H1 (cell line): ENCODE measurements around the gene FSTL4. TPM values are rescaled to one million over a fixed set of nuclear protein-coding genes. Genes with fewer than 3 reads are reported as not detected.

Experiments used
- CTCF ChIA-PET: fragments of 300-600 bp; sonication (Branson Sonifier 250); formaldehyde crosslinking; loops from one replicate; lab custom pipeline; 2021; ENCODE audit not compliant: partially characterized antibody; lab: Charles Lee
- POLR2A ChIA-PET: fragments of 300-600 bp; sonication (Branson Sonifier 250); formaldehyde crosslinking; loops from one replicate; lab custom pipeline; 2021; ENCODE audit warnings: inconsistent platforms; ENCODE audit not compliant: partially characterized antibody; lab: Charles Lee
- DNase-seq, 2 experiments: peaks; one replicate each; pipeline versions ENCODE4 v3.0.0 to v3.0.0-alpha.2; 2010 to 2022; ENCODE audit warnings: low spot score in 2 of 2, low read depth in 1 of 2, mixed read lengths in 1 of 2
- FAIRE-seq: peaks from 2 replicates; lab custom pipeline; 2011; peaks lifted over from hg19 to GRCh38; lab: Jason Lieb, UNC
- H2AFZ ChIP-seq: 2 replicates; pipeline ENCODE4 v1.8.1; 2012; ENCODE audit warnings: low read length, inconsistent platforms
- H2AK5ac ChIP-seq: 2 replicates; pipeline ENCODE4 v1.6.1; 2013; ENCODE audit warnings: low read depth, low read length
- H2BK120ac ChIP-seq: replicated peaks from 2 replicates; pipeline ENCODE3; 2013; ENCODE audit warnings: low read depth, low read length, inconsistent platforms
- H2BK12ac ChIP-seq: 2 replicates; pipeline ENCODE4 v1.6.1; 2013; ENCODE audit warnings: low read depth, low read length
- H2BK15ac ChIP-seq: 2 replicates; pipeline ENCODE4 v1.6.1; 2013; ENCODE audit warnings: low read length
- H2BK20ac ChIP-seq: 2 replicates; pipeline ENCODE4 v1.6.1; 2013; ENCODE audit warnings: low read length
- H2BK5ac ChIP-seq: 2 replicates; pipeline ENCODE4 v1.6.1; 2013; ENCODE audit warnings: low read depth, low read length
- H3K14ac ChIP-seq: 2 replicates; pipeline ENCODE4 v1.6.1; 2013; ENCODE audit warnings: inconsistent platforms; ENCODE audit not compliant: insufficient read length
- H3K18ac ChIP-seq: 2 replicates; pipeline ENCODE4 v1.6.1; 2013; ENCODE audit warnings: low read length; ENCODE audit errors: extremely low read depth
- H3K23ac ChIP-seq: 2 replicates; pipeline ENCODE4 v1.6.1; 2013; ENCODE audit warnings: inconsistent platforms; ENCODE audit not compliant: insufficient read length
- H3K23me2 ChIP-seq: 2 replicates; pipeline ENCODE4 v1.6.1; 2013; ENCODE audit warnings: low read depth, low read length
- H3K27ac ChIP-seq: 2 replicates; pipeline ENCODE4 v1.6.1; 2011; ENCODE audit warnings: low read depth, low read length, inconsistent platforms
- H3K27me3 ChIP-seq, 4 experiments: replicated peaks in 1 of 4; 1 replicate in 1 of 4; 2 replicates in 3 of 4; pipeline versions ENCODE4 v1.6.1 to v1.8.1; 2011 to 2013; ENCODE audit warnings: low read length in 3 of 4, mild to moderate bottlenecking in 3 of 4, inconsistent platforms in 2 of 4, mixed read lengths in 2 of 4, moderate library complexity in 1 of 4; ENCODE audit not compliant: control insufficient read depth in 3 of 4, insufficient read depth in 3 of 4; ENCODE audit errors: extremely low read depth in 1 of 4
- H3K36me3 ChIP-seq, 4 experiments: 2 replicates each; pipeline versions ENCODE4 v1.6.1 to v1.8.1; 2011 to 2013; ENCODE audit warnings: mild to moderate bottlenecking in 4 of 4, low read length in 3 of 4, moderate library complexity in 2 of 4, control low read depth in 1 of 4, inconsistent platforms in 1 of 4; ENCODE audit not compliant: insufficient read depth in 4 of 4, control insufficient read depth in 2 of 4
- H3K4ac ChIP-seq: replicated peaks from 2 replicates; pipeline ENCODE3; 2013; ENCODE audit warnings: low read length, low read depth, mixed read lengths, inconsistent platforms; ENCODE audit not compliant: insufficient read length
- H3K4me1 ChIP-seq, 4 experiments: replicated peaks in 1 of 4; 1 replicate in 1 of 4; 2 replicates in 3 of 4; pipeline versions ENCODE4 v1.6.1 to v1.8.1; 2011 to 2013; ENCODE audit warnings: low read length in 3 of 4, inconsistent platforms in 2 of 4, mixed read lengths in 1 of 4; ENCODE audit not compliant: insufficient read depth in 4 of 4, control insufficient read depth in 3 of 4
- H3K4me2 ChIP-seq, 2 experiments: 2 replicates each; pipeline versions ENCODE4 v1.6.1 to v1.8.1; 2011 to 2013; ENCODE audit warnings: low read depth in 2 of 2, low read length in 2 of 2, control low read depth in 1 of 2, inconsistent platforms in 1 of 2, mild to moderate bottlenecking in 1 of 2; ENCODE audit not compliant: insufficient read depth in 1 of 2
- H3K4me3 ChIP-seq, 4 experiments: fragments of 200-600, 300-600 bp in 1 of 4; sonication (generic), shearing (Covaris generic), sonication (Bioruptor Twin) in 1 of 4; 2 replicates each; pipeline versions ENCODE4 v1.5.1 to v1.8.1; 2011 to 2016; ENCODE audit warnings: low read length in 4 of 4, low read depth in 3 of 4, control low read depth in 2 of 4, inconsistent platforms in 2 of 4, mild to moderate bottlenecking in 2 of 4, mixed read lengths in 1 of 4, moderate library complexity in 1 of 4; ENCODE audit not compliant: insufficient read depth in 2 of 4; ENCODE audit errors: extremely low read depth in 1 of 4
- H3K56ac ChIP-seq: replicated peaks from 2 replicates; pipeline ENCODE3; 2013; ENCODE audit warnings: low read depth, mild to moderate bottlenecking, mixed read lengths, low read length, inconsistent platforms; ENCODE audit not compliant: insufficient read length
- H3K79me1 ChIP-seq: 2 replicates; pipeline ENCODE4 v1.6.1; 2013; ENCODE audit warnings: low read depth, low read length, control low read depth
- H3K79me2 ChIP-seq, 2 experiments: 2 replicates each; pipeline versions ENCODE4 v1.6.1 to v1.8.1; 2012 to 2013; ENCODE audit warnings: low read length in 2 of 2, mild to moderate bottlenecking in 2 of 2, inconsistent platforms in 1 of 2; ENCODE audit not compliant: insufficient read depth in 2 of 2, control insufficient read depth in 1 of 2
- H3K9ac ChIP-seq, 4 experiments: replicated peaks in 1 of 4; 1 replicate in 1 of 4; 2 replicates in 3 of 4; pipeline versions ENCODE4 v1.6.1 to v1.8.1; 2011 to 2013; ENCODE audit warnings: low read depth in 3 of 4, low read length in 3 of 4, control low read depth in 2 of 4, mild to moderate bottlenecking in 2 of 4, moderate library complexity in 2 of 4, inconsistent platforms in 1 of 4; ENCODE audit errors: extremely low read depth in 1 of 4
- H3K9me3 ChIP-seq, 2 experiments: 2 replicates each; pipeline versions ENCODE4 v1.6.1 to v1.8.1; 2012 to 2013; ENCODE audit warnings: mild to moderate bottlenecking in 2 of 2, moderate library complexity in 2 of 2, control low read depth in 1 of 2, inconsistent platforms in 1 of 2, low read depth in 1 of 2, low read length in 1 of 2, mixed read lengths in 1 of 2; ENCODE audit not compliant: insufficient read depth in 2 of 2
- H4K20me1 ChIP-seq, 2 experiments: replicated peaks in 1 of 2; 2 replicates each; pipeline versions ENCODE3 to v1.8.1; 2011 to 2013; ENCODE audit warnings: inconsistent platforms in 2 of 2, low read length in 2 of 2, mild to moderate bottlenecking in 1 of 2; ENCODE audit not compliant: insufficient read depth in 2 of 2, control insufficient read depth in 1 of 2
- H4K5ac ChIP-seq: 2 replicates; pipeline ENCODE4 v1.6.1; 2013; ENCODE audit warnings: low read length, low read depth, mixed read lengths, inconsistent platforms; ENCODE audit not compliant: insufficient read length
- H4K8ac ChIP-seq: 2 replicates; pipeline ENCODE4 v1.8.0; 2013; ENCODE audit warnings: mild to moderate bottlenecking, moderate library complexity, low read length, inconsistent platforms; ENCODE audit not compliant: insufficient read depth; ENCODE audit errors: extremely low read depth
- H4K91ac ChIP-seq: replicated peaks from 2 replicates; pipeline ENCODE3; 2013; ENCODE audit warnings: low read length, mixed read lengths, inconsistent platforms; ENCODE audit not compliant: insufficient read length
- BCL11A ChIP-seq, 2 experiments: IDR thresholded peaks; one replicate each; pipeline ENCODE4 v1.6.1; 2011; ENCODE audit warnings: low read depth in 2 of 2, low read length in 2 of 2, mild to moderate bottlenecking in 2 of 2
- CEBPB ChIP-seq: IDR thresholded peaks from 2 replicates; pipeline ENCODE4 v1.6.1; 2012; ENCODE audit warnings: low read depth, low read length
- HDAC6 ChIP-seq: IDR thresholded peaks from one replicate; pipeline ENCODE4 v1.7.1; 2012; ENCODE audit warnings: low read depth, mild to moderate bottlenecking, inconsistent platforms, low read length, moderate library complexity
- NANOG ChIP-seq: IDR thresholded peaks from 2 replicates; pipeline ENCODE4 v1.6.1; 2011; ENCODE audit warnings: low read length, low read depth, mild to moderate bottlenecking, inconsistent platforms; ENCODE audit not compliant: insufficient read depth, poor library complexity, severe bottlenecking
- NRF1 ChIP-seq: IDR thresholded peaks from 2 replicates; pipeline ENCODE4 v1.6.1; 2011; ENCODE audit warnings: mild to moderate bottlenecking, low read depth, low read length, improper control_type of control experiment
- PHF8 ChIP-seq: fragments of 200-600 bp; sonication (generic); conservative IDR thresholded peaks from 2 replicates; pipeline ENCODE4 v1.7.1; 2012; ENCODE audit warnings: low read depth, mild to moderate bottlenecking, inconsistent platforms, low read length, moderate library complexity
- POU5F1 ChIP-seq: IDR thresholded peaks from 2 replicates; pipeline ENCODE4 v1.6.1; 2011; ENCODE audit warnings: low read depth, mild to moderate bottlenecking, low read length, moderate library complexity
- RBBP5 ChIP-seq: IDR thresholded peaks from 2 replicates; pipeline ENCODE4 v1.7.1; 2012; ENCODE audit warnings: low read depth, mild to moderate bottlenecking, inconsistent platforms, low read length, moderate library complexity, borderline replicate concordance
- SAP30 ChIP-seq: fragments of 300-600 bp; sonication (generic); IDR thresholded peaks from 2 replicates; pipeline ENCODE4 v1.7.1; 2012; ENCODE audit warnings: low read length, moderate library complexity, mild to moderate bottlenecking, inconsistent platforms; ENCODE audit not compliant: insufficient read depth, insufficient replicate concordance
- SP4 ChIP-seq: IDR thresholded peaks from 2 replicates; pipeline ENCODE4 v1.6.1; 2012; ENCODE audit warnings: low read length, inconsistent platforms
- TAF7 ChIP-seq: optimal IDR thresholded peaks from 2 replicates; pipeline ENCODE3; 2011; ENCODE audit warnings: low read depth, mild to moderate bottlenecking, inconsistent platforms, low read length, moderate library complexity, borderline replicate concordance
- WGBS, 2 experiments: shearing (Covaris generic) in 1 of 2; methylation state at CpG; one replicate each; pipeline versions ENCODE4 v1.1.6 to v1.1.7; 2013 to 2015; ENCODE audit warnings: low lambda C conversion rate in 2 of 2, mixed read lengths in 2 of 2, inconsistent platforms in 1 of 2, low coverage in 1 of 2, missing lambda C conversion rate in 1 of 2; ENCODE audit not compliant: insufficient replicate concordance in 2 of 2, insufficient coverage in 1 of 2, insufficient read length in 1 of 2; ENCODE audit errors: extremely low coverage in 1 of 2, missing lambda C conversion rate in 1 of 2; 5-methylcytosine and 5-hydroxymethylcytosine counted together
- polyA plus RNA-seq, 7 experiments: library from polyadenylated mRNA; depleted of rRNA in 3 of 7; stranded (reverse) in 5 of 7; unstranded in 2 of 7; fragments of >200 nt in 5 of 7; fragments of 200-250 nt in 2 of 7; gene quantifications; 1 replicate in 5 of 7; 2 replicates in 1 of 7; 4 replicates in 1 of 7; pipeline versions ENCODE4 v1.2.1 to v1.2.3, GENCODE V29; 2011 to 2013; ENCODE audit warnings: missing spikeins in 2 of 7, mixed read lengths in 2 of 7
- total RNA-seq: library from RNA; stranded (reverse); fragmentation: NEBNext Ultra II Directional; extraction: Animal tissue kit (Norgen Biotek cat#: 25700); gene quantifications from 2 replicates; pipeline ENCODE4 v1.2.1, GENCODE V29; 2021

Gene FSTL4
- total and polyA plus RNA-seq, 2 of the 8 experiments (the other 6 are each of a cell fraction or from before 2014, with no cell fraction given) = 3.1 to 4.1 TPM

GRCh38 chr5:133304178-133304577 is 308.2 kb downstream of the FSTL4 start:
- POLR2A ChIA-PET = no interaction called here

More at GRCh38 chr5:133304178-133304577, 308.2 kb downstream of the FSTL4 start:
- H2AFZ ChIP-seq = no peak overlapping the region
- no peak for FAIRE-seq
- no peak overlapping the region for H2BK12ac ChIP-seq
- H2AK5ac ChIP-seq = no peak overlapping the region
- no peak overlapping the region for H4K5ac ChIP-seq
- no peaks in the 10 kb centered on the region for H3K36me3 ChIP-seq
- H3K18ac ChIP-seq = no peak overlapping the region
- no peaks in the 10 kb centered on the region for H3K4me1 ChIP-seq
- no peak overlapping the region for H3K4me2 ChIP-seq
- no peak overlapping the region for H3K4ac ChIP-seq
- H3K56ac ChIP-seq = no peak overlapping the region
- CTCF ChIA-PET = interaction anchor here (0.6 to 12.9 kb wide), 9 partner anchors 9 to 1114 kb away, joined by 3 to 116 read pairs (median 3); no protein-coding TSS in a partner anchor
- H3K23ac ChIP-seq = no peak overlapping the region
- no peaks in the 10 kb centered on the region for H3K23me2 ChIP-seq
- 92% methylated on average over 2 of the region's 2 CpGs; no CpG with 5 or more reads in 1 of the 2 experiments for WGBS, 2 experiments
- no peak overlapping the region for H2BK20ac ChIP-seq
- TF ChIP-seq BCL11A (IDR thresholded peaks at IDR 0.05; ENCODE audit: low read depth in 2 of 2, low read length in 2 of 2) = no peak
- TF ChIP-seq SP4 = no peak
- TF ChIP-seq SAP30 = no peak
- TF ChIP-seq NANOG = no peak
- TF ChIP-seq RBBP5 = no peak
- no peak for TF ChIP-seq PHF8
- no peak for TF ChIP-seq NRF1
- no peak for TF ChIP-seq HDAC6
- no peak for TF ChIP-seq TAF7
- TF ChIP-seq CEBPB = no peak
- TF ChIP-seq POU5F1 = no peak
- TF ChIP-seq, all 59 proteins: peak for 0
- no peaks in the 10 kb centered on the region for H3K9me3 ChIP-seq
- no peak overlapping the region for H3K27ac ChIP-seq
- H3K79me1 ChIP-seq = no peaks in the 10 kb centered on the region
- H4K8ac ChIP-seq = no peak overlapping the region
- no peaks in the 10 kb centered on the region for H3K79me2 ChIP-seq
- no peak for DNase-seq
- H4K91ac ChIP-seq = no peak overlapping the region
- no peak overlapping the region for H3K4me3 ChIP-seq
- H3K27me3 ChIP-seq = no peaks in the 10 kb centered on the region
- no peak overlapping the region for H3K9ac ChIP-seq
- H2BK15ac ChIP-seq = no peak overlapping the region
- no peak overlapping the region for H3K14ac ChIP-seq
- H4K20me1 ChIP-seq = no peaks in the 10 kb centered on the region
- H2BK5ac ChIP-seq = no peak overlapping the region
- no peak overlapping the region for H2BK120ac ChIP-seq
